Activated T-helper 9 cell treated with anti-CD3 and anti-CD28 coated beads, Interleukin-2, amount 50 U/mL, for 16 hours (primary cell): ENCODE measurements around the gene SPATC1L.
"Not testable (repeated sequence)": the region's sequence is repeated elsewhere in the genome, so short reads cannot be mapped to it uniquely, and the experiment has no call there.

ENCODE experiments used
- DNase-seq: peaks from one replicate; pipeline ENCODE4 v3.0.0-alpha.2; 2020; ENCODE audit warnings: low read depth

The SPATC1L gene

GRCh38 chr21:46214478-46215340 lies 30.4 kb upstream of the SPATC1L start:
- DNase-seq: no peak

GRCh38 chr21:46213620-46214286 lies 29.5 kb upstream of the SPATC1L start:
- no peak for DNase-seq

- DNase-seq: no peak
Measured at GRCh38 chr21:46212721-46213484, 28.6 kb upstream of the SPATC1L start.

- DNase-seq: no peak
Measured at GRCh38 chr21:46211786-46212720, 27.8 kb upstream of the SPATC1L start.

GRCh38 chr21:46211376-46211775 lies 27.1 kb upstream of the SPATC1L start:
- DNase-seq: no peak

GRCh38 chr21:46210378-46211136 lies 26.3 kb upstream of the SPATC1L start:
- DNase-seq: no peak

GRCh38 chr21:46208761-46209721 lies 24.8 kb upstream of the SPATC1L start:
- no peak for DNase-seq

GRCh38 chr21:46207920-46208591 lies 23.8 kb upstream of the SPATC1L start:
- DNase-seq: no peak

GRCh38 chr21:46207006-46207919 lies 23.0 kb upstream of the SPATC1L start:
- DNase-seq: no peak

- DNase-seq: no peak
Measured at GRCh38 chr21:46206163-46207005, 22.1 kb upstream of the SPATC1L start.

GRCh38 chr21:46205766-46206162 lies 21.5 kb upstream of the SPATC1L start:
- no peak for DNase-seq

- no peak for DNase-seq
Measured at GRCh38 chr21:46205166-46205565, 20.9 kb upstream of the SPATC1L start.

- DNase-seq: no peak
Measured at GRCh38 chr21:46203203-46203600, 18.9 kb upstream of the SPATC1L start.

- DNase-seq: no peak
Measured at GRCh38 chr21:46202592-46203202, 18.4 kb upstream of the SPATC1L start.

- not testable (repeated sequence) for DNase-seq
Measured at GRCh38 chr21:46200877-46201803, 16.9 kb upstream of the SPATC1L start.
